Ovary (tissue), 9 donors: Measurements from ENCODE around the gene PRSS38. TPM values are rescaled to one million over a fixed set of nuclear protein-coding genes. Genes with fewer than 3 reads are reported as not detected.
A peak's percentile ranks its signal among the peaks of the same experiment; 100 is the strongest.

Experiments used
- DNase-seq, 5 donors: peaks; one replicate each; pipeline ENCODE4 v3.0.0-alpha.2; 2019 to 2020
- H3K27ac ChIP-seq, 2 donors: fragments of 200-600 bp; one replicate each; pipeline versions ENCODE4 v1.5.1 to v1.8.0; 2019 to 2022
- H3K27me3 ChIP-seq: fragments of 200-600 bp; one replicate; pipeline ENCODE4 v1.8.0; 2022
- H3K36me3 ChIP-seq: fragments of 200-600 bp; sonication (generic); one replicate; pipeline ENCODE4 v1.5.1; 2019
- H3K4me1 ChIP-seq: one replicate; pipeline ENCODE4 v1.8.1; 2013; ENCODE audit warnings: mild to moderate bottlenecking, moderate library complexity; ENCODE audit not compliant: insufficient read depth
- H3K4me3 ChIP-seq: fragments of 200-600 bp; sonication (generic); one replicate; pipeline ENCODE4 v1.5.1; 2017
- H3K9me3 ChIP-seq, 2 donors: fragments of 200-600 bp in 1 of 2; sonication (generic) in 1 of 2; one replicate each; pipeline versions ENCODE4 v1.5.1 to v1.8.1; 2013 to 2019; ENCODE audit warnings: mild to moderate bottlenecking in 1 of 2, moderate library complexity in 1 of 2
- EP300 ChIP-seq: sonication (generic); formaldehyde crosslinking; IDR thresholded peaks from one replicate; pipeline ENCODE4 v1.6.1; 2017; ENCODE audit warnings: antibody characterized with exemption
- POLR2A ChIP-seq: fragments of 450-650 bp; IDR thresholded peaks from one replicate; pipeline ENCODE4 v1.6.1; 2017; ENCODE audit warnings: antibody characterized with exemption, mild to moderate bottlenecking, moderate library complexity
- WGBS, 3 donors: extraction: QIAGEN DNeasy Blood & Tissue Kit in 1 of 3; methylation state at CpG; one replicate each; pipeline versions ENCODE4 v1.1.5 to v1.1.7; 2013 to 2017; 5-methylcytosine and 5-hydroxymethylcytosine counted together
- intact Hi-C, 4 donors: fragments of 100-400 bp; cut with DNase I; formaldehyde crosslinking; loops; one replicate each; pipeline versions ENCODE4 v1.11.0 to v1.15.1; 2022 to 2023
- polyA plus RNA-seq, 2 donors: library from polyadenylated mRNA; stranded (reverse); fragments of 200-250 nt in 1 of 2; fragments of 350-450 nt in 1 of 2; fragmentation: Illumina TruSeq in 1 of 2; extraction: RNeasy Lipid Tissue Mini Kit (QIAGEN cat#74804) in 1 of 2; gene quantifications; one replicate each; pipeline ENCODE4 v1.2.3, GENCODE V29; 2013 to 2014
- total RNA-seq, 7 donors: library from RNA; depleted of rRNA in 2 of 7; stranded (reverse); fragments of >200 nt in 2 of 7; fragmentation: NEBNext Ultra II Directional in 3 of 7; extraction: Animal tissue kit (Norgen Biotek cat#: 25700) in 3 of 7; gene quantifications; one replicate each; pipeline versions ENCODE4 v1.1.0 to v1.2.4, GENCODE V29; 2016 to 2023
- TF ChIP-seq, protein P1 (sequence below), 3 donors: fragments of 450-650 bp in 2 of 3; fragments of 200-600 bp in 1 of 3; IDR thresholded peaks; one replicate each; pipeline versions ENCODE4 v1.5.1 to v1.8.0; 2016 to 2022; ENCODE audit warnings: antibody characterized with exemption in 3 of 3, mild to moderate bottlenecking in 1 of 3
- donor health status: DM: no; HTN: no; CAD: no; lungs with moderate emphysema.
- donor health status: DM: no; HTN: no; CAD: no.
- donor health status: Bipolar disorder and iron deficiency.
- donor health status: DM: yes; HTN: yes; CAD: no.
- donor health status: DM: no; HTN: no; CAD: no.
- donor health status: DM: yes; HTN: yes; CAD: no.

Gene PRSS38
- total and polyA plus RNA-seq, 9 donors: not detected

DNA sequence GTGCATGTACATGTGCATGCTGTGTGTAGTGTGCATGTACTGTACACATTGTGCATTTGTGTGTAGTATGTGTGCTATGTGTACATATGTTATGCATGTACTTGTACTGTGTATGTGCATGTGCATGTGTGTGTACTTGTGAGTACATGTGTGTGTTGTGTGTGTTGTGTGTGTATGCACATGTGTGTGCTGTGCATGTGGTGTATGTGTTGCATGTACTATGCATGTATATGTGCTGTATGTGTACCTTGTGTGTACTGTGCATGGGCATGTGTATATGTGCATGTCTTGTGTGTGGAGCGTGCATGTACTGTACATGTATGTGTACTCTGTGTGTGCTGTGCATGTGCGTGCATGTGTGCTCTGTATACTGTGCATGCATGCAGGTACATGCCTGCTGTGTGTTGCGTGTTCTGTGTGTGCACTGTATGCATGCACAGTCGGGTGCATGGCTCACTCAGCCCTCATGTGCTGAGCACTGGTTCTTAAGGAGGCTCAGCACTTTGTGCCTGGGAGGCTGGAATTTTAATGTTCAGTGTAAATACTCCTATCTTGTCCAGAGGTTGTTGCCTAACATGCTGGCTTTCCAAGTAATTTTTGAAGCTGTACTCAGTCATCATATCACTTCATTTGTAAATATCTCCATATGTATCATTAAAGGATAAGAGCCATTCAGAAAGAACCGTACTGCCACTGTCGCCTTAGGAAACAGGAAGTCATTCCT is 47.9 kb upstream of the PRSS38 start:
- TF ChIP-seq, protein P1, sequence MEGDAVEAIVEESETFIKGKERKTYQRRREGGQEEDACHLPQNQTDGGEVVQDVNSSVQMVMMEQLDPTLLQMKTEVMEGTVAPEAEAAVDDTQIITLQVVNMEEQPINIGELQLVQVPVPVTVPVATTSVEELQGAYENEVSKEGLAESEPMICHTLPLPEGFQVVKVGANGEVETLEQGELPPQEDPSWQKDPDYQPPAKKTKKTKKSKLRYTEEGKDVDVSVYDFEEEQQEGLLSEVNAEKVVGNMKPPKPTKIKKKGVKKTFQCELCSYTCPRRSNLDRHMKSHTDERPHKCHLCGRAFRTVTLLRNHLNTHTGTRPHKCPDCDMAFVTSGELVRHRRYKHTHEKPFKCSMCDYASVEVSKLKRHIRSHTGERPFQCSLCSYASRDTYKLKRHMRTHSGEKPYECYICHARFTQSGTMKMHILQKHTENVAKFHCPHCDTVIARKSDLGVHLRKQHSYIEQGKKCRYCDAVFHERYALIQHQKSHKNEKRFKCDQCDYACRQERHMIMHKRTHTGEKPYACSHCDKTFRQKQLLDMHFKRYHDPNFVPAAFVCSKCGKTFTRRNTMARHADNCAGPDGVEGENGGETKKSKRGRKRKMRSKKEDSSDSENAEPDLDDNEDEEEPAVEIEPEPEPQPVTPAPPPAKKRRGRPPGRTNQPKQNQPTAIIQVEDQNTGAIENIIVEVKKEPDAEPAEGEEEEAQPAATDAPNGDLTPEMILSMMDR (IDR thresholded peaks at IDR 0.05): no peak
- TF ChIP-seq EP300 (no peak), POLR2A (no peak)
- Histone ChIP-seq H3K4me1 (peaks cover 1% of the 10 kb centered on the region), H3K36me3 (no peaks in the 10 kb centered on the region), H3K9me3 (no peaks in the 10 kb centered on the region), H3K4me3 (no peak overlapping the region), H3K27ac (no peak overlapping the region), H3K27me3 (no peaks in the 10 kb centered on the region)
- WGBS, 3 donors: 85 to 96% (median 87%) methylated on average over 6 of the region's 6 CpGs
- intact Hi-C loops: loop anchor here in 1 of 4 donors (10.0 kb wide), 1 partner anchor 177 kb away; the partner anchor contains the start of gene WNT9A
- no peak for DNase-seq

DNA sequence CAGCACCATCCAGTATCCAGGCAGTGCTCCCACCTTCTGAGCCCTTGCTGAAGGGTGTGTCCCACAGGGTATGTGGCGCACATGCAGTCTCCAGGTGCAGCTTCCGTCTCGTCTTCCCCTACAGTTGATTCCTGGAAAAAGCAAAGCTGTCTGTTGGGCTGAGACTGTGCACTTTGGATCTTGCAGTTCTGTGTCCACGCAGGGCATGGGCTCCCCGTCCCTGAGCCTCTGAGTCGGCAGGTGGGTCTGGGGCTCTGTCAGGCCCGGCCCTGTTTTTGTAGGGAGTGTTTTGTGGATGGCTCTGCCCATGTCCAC is 47.4 kb upstream of the PRSS38 start:
- H3K4me3 ChIP-seq: no peak overlapping the region
- H3K27me3 ChIP-seq: no peaks in the 10 kb centered on the region
- H3K4me1 ChIP-seq: no peaks in the 10 kb centered on the region
- DNase-seq: no peak
- intact Hi-C loops: loop anchor here in 1 of 4 donors (10.0 kb wide), 1 partner anchor 177 kb away; the partner anchor contains the start of gene WNT9A
- TF ChIP-seq, protein P1 (IDR thresholded peaks at IDR 0.05): no peak
- TF ChIP-seq POLR2A (no peak), EP300 (no peak)
- H3K9me3 ChIP-seq: no peaks in the 10 kb centered on the region
- no peaks in the 10 kb centered on the region for H3K36me3 ChIP-seq
- WGBS, 3 donors: 91 to 94% (median 94%) methylated on average over 7 of the region's 7 CpGs
- H3K27ac ChIP-seq: no peak overlapping the region

DNA sequence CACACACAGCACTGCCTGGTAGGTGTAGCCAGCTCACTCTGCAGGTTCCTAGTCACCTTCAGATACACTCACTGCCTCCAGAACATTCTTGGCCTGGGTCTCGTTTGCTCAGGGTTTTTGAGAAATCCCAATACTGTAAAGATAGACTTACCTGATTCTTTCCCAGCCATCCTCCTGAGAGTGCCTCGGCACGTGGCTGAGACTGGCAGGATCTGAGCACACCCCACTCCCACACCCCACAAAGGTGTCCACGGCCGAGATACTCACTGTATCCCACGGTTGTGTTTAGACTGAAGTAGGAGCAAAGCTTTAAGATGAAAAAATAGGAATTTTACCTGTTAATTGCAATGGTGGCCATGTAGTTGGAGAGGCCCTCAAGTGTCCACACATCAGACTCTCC is 46.8 kb upstream of the PRSS38 start:
- H3K4me3 ChIP-seq: no peak overlapping the region
- H3K36me3 ChIP-seq: no peaks in the 10 kb centered on the region
- no peak for TF ChIP-seq POLR2A
- no peak for TF ChIP-seq EP300
- TF ChIP-seq, protein P1 (IDR thresholded peaks at IDR 0.05): no peak
- intact Hi-C loops: loop anchor here in 1 of 4 donors (10.0 kb wide), 1 partner anchor 176 kb away; the partner anchor contains the start of gene WNT9A
- DNase-seq: no peak
- H3K27me3 ChIP-seq: no peaks in the 10 kb centered on the region
- no peaks in the 10 kb centered on the region for H3K4me1 ChIP-seq
- no peaks in the 10 kb centered on the region for H3K9me3 ChIP-seq
- H3K27ac ChIP-seq: no peak overlapping the region
- 83 to 92% (median 92%) methylated on average over 6 of the region's 6 CpGs for WGBS, 3 donors

DNA sequence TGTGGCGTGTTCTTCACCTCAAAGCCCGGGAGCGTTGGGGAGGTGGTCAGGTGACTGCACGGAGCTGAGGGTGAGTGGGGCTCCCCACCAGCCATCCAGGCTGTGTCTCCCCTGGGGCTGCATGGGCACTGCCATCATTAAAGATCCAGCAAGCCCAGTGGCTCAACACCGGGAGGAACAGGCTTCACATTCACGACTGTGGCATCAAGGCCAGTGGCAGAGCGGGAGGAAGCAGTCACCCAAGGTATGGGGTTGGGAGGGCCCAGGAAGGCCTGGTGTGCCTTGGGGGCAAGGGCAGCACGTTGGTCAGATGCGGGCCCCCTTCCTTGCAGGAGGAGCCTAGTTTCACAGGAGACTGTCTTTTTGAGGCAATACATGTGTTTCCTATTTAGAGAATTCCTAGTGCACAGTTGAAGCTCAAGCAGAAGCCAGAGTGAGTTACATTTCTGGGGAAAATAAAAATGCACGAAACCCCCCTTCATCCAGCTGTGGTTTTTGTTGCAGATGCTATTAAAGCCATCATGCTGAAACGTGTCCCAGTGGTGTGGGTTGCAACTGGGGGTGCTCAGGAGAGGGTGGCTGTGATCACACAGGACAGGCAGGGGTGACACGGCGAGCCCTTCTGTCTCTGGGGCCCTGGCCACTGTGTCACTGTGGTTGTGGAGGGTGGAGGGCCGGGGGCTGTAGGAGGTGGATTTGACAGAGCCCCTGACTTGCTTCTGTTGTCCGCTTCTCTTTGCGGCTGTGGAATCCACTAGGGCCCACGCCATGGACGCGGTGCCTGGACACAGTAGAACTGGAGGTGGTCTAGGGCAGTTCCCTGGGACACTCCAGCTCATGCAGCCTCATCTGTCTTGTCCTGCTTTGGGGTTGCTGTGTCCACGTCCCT is 46.2 kb upstream of the PRSS38 start:
- DNase-seq: peak in 1 of 5 donors; percentile 9
- Histone ChIP-seq H3K4me3 (no peak overlapping the region), H3K9me3 (no peaks in the 10 kb centered on the region), H3K4me1 (no peaks in the 10 kb centered on the region), H3K36me3 (no peaks in the 10 kb centered on the region), H3K27me3 (no peaks in the 10 kb centered on the region), H3K27ac (no peak overlapping the region)
- intact Hi-C loops: loop anchor here in 1 of 4 donors (10.0 kb wide), 1 partner anchor 176 kb away; the partner anchor contains the start of gene WNT9A
- 90 to 92% (median 92%) methylated on average over 20 of the region's 20 CpGs for WGBS, 3 donors
- TF ChIP-seq EP300 (no peak), POLR2A (no peak)
- TF ChIP-seq, protein P1 (IDR thresholded peaks at IDR 0.05): no peak
